ENCODE results near the gene SLC23A3.

- TF ChIP-seq CTCF (IDR thresholded peaks at IDR 0.05) (no peak), ZFX (IDR thresholded peaks at IDR 0.05; ENCODE audit: borderline replicate concordance) (no peak)
Observed at GRCh38 chr2:219161097-219161496, 8.7 kb downstream of the SLC23A3 start.
